Choroid plexus epithelial cell (primary cell): ENCODE results near the gene ERVMER34-1.

Experiments
- DNase-seq: peaks from one replicate; pipeline ENCODE4 v3.0.0-alpha.2; 2010; ENCODE audit warnings: low read depth
- H3K4me3 ChIP-seq: 2 replicates; pipeline ENCODE4 v1.5.1; 2011; ENCODE audit warnings: low read depth, mild to moderate bottlenecking, control low read depth, low read length, moderate library complexity
- TF ChIP-seq, protein P1 (sequence below): conservative IDR thresholded peaks from 2 replicates; pipeline ENCODE4 v1.5.1; 2011; ENCODE audit warnings: low read depth, mild to moderate bottlenecking, control low read depth, inconsistent platforms, low read length, moderate library complexity

The ERVMER34-1 gene

DNA sequence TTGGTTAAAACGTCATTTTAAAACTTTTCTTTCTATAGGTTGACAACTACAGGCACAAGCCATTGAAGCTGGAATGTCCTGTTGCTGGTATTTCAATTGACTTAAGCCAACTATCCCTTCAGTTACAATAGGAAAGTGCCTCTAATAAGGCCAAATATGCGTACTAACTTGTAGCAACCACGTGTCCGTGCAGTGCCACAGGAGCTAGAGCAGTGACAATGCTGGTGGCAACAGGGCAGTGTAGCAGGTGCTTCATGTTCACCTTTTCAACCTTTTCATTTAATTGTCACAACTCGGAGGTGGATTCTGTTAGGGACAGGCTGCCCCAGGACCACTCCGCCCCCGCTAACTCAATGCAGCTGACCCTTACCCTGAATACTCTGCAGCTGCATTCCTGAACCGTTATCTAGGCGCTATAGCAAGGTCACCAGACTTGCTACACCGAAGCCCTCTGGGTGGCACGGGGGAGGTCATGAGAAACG, 37.7 kb downstream of the ERVMER34-1 start:
- H3K4me3 ChIP-seq, result peak overlapping the region; percentile 79
- TF ChIP-seq, protein P1, sequence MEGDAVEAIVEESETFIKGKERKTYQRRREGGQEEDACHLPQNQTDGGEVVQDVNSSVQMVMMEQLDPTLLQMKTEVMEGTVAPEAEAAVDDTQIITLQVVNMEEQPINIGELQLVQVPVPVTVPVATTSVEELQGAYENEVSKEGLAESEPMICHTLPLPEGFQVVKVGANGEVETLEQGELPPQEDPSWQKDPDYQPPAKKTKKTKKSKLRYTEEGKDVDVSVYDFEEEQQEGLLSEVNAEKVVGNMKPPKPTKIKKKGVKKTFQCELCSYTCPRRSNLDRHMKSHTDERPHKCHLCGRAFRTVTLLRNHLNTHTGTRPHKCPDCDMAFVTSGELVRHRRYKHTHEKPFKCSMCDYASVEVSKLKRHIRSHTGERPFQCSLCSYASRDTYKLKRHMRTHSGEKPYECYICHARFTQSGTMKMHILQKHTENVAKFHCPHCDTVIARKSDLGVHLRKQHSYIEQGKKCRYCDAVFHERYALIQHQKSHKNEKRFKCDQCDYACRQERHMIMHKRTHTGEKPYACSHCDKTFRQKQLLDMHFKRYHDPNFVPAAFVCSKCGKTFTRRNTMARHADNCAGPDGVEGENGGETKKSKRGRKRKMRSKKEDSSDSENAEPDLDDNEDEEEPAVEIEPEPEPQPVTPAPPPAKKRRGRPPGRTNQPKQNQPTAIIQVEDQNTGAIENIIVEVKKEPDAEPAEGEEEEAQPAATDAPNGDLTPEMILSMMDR, result no peak
- DNase-seq, result peak; percentile 13

- peak overlapping the region; percentile 79 for H3K4me3 ChIP-seq
- TF ChIP-seq, protein P1, result no peak
- DNase-seq, result peak; percentile 98
These were observed 38.7 kb downstream of the ERVMER34-1 start for GRCh38 chr4:52712251-52713130.

- peak overlapping the region; percentile 46 for H3K4me3 ChIP-seq
- DNase-seq, result no peak
- TF ChIP-seq, protein P1, result no peak
These were observed 39.4 kb downstream of the ERVMER34-1 start for GRCh38 chr4:52711834-52712250.

DNA sequence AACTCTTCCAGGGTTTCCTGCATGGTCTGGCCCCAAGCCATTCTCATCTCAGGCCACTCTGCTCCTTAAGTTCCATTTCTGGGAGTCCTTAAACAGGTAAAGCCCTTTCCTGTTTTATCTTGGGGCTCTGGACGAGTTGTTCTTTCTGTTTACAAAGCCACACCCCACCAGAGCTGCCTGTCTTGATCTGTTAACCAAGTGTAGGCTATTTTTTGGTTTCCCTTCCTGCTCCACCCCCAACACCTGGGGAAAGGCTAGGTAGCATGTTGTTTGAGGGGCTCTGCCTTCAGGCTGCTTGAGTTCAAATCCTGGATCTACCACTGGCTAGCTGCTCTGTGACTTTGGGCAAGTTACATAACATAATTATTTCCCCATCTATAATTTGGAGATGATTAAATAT, 40.0 kb downstream of the ERVMER34-1 start:
- no peak for DNase-seq
- no peak overlapping the region for H3K4me3 ChIP-seq
- TF ChIP-seq, protein P1, result no peak

DNA sequence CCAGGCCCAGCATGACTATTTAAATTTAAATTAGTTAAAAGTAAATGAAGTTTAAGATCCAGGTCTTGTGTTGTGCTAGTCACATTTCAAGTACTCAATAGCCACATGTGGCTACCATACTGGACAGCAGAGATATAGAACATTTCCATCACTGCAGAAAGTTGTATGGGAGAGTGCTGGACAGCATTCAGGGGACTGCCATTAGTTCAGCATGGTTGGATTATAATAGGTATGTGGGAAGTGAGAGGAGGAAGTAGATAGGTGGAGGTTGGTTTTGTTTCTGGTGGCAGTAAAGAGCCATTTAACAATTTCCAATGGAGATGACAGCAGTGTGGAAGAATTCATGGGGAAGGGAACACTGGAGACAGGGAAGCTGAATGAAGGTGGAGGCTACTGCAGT, 42.1 kb downstream of the ERVMER34-1 start:
- DNase-seq, result no peak
- TF ChIP-seq, protein P1, result no peak
- no peak overlapping the region for H3K4me3 ChIP-seq

DNA sequence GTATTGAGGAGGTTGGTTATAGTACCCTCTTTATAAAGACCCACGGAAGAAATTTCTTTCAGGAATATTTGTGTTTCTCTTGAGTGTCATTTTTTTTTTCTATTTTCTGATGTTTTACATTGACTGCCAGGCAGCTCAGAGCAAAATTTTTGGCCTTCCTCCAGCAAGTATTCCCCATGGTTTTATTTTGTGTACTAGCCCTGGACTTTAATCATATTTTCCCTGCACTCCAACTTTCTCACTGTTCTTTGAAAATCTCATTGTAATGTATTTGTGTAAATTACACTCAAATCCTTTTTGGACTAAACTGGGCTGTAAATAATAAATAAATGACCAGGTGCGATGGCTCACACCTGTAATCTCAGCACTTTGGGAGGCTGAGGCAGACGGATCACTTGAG, 46.6 kb downstream of the ERVMER34-1 start:
- H3K4me3 ChIP-seq, result no peak overlapping the region
- peak; percentile 28 for DNase-seq
- TF ChIP-seq, protein P1, result no peak

GRCh38 chr4:52704133-52704532, 47.1 kb downstream of the ERVMER34-1 start:
- TF ChIP-seq, protein P1, result no peak
- H3K4me3 ChIP-seq, result no peak overlapping the region
- no peak for DNase-seq
